ENCODE data around the gene ADAMTS9.

- TF ChIP-seq POLR2A (IDR thresholded peaks at IDR 0.05) (no peak), CTCF (IDR thresholded peaks at IDR 0.05 in 8 of 11, conservative IDR thresholded peaks at IDR 0.05 in 3 of 11) (no peak), POLR2AphosphoS5 (IDR thresholded peaks at IDR 0.05) (no peak)
Measured at GRCh38 chr3:64561325-64561843, 126.4 kb downstream of the ADAMTS9 start.
